EH (cell line): ENCODE measurements around the gene JAKMIP1.

ENCODE experiments used
- DNase-seq: peaks from one replicate; pipeline ENCODE4 v3.0.0-alpha.2; 2015; ENCODE audit warnings: low read depth

The JAKMIP1 gene

GRCh38 chr4:6180841-6181631 is 19.3 kb downstream of the JAKMIP1 start:
- no peak for DNase-seq

DNA sequence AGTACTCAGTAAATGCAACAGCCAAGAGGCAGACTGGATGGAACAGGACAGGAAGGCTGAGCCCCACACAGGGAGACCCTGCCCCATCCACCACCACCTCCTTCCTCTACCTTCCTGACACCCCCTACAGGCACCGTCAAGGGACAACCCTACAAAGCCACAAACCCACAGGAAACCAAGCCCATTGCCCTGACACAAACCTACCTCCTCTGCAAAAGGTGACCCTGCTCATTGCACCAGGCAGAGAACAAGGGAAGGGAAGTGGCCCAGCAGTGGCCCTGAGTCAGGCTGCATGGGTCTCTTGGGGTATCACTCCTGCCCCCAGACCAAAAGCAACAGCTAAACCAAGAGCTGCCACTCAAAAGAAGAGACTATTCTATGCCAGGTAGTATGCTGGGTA is 21.0 kb downstream of the JAKMIP1 start:
- no peak for DNase-seq

DNA sequence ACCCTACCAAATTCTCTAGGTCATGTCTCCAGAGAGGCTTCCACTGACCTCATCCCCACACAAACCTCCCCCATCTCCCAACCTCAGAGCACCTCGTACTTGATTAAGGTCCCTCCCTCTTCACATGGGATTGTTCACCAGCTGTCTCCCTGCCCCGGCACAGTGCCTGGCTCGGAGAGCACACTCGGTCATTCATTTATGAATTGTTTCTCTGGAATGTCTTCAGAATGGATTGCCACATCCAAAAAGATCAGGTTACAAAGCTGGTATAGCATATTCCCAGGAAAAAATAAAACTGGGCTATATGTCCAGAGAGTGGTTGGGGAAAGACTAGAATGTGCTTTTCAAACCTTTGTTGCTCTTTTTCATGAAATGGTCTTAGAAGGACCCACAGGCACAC is 21.6 kb downstream of the JAKMIP1 start:
- no peak for DNase-seq

- no peak for DNase-seq
These were observed 22.7 kb downstream of the JAKMIP1 start for GRCh38 chr4:6177587-6178197.

- DNase-seq: no peak
These were observed 24.9 kb downstream of the JAKMIP1 start for GRCh38 chr4:6175426-6175825.

- no peak for DNase-seq
These were observed 27.5 kb downstream of the JAKMIP1 start for GRCh38 chr4:6172927-6173200.

DNA sequence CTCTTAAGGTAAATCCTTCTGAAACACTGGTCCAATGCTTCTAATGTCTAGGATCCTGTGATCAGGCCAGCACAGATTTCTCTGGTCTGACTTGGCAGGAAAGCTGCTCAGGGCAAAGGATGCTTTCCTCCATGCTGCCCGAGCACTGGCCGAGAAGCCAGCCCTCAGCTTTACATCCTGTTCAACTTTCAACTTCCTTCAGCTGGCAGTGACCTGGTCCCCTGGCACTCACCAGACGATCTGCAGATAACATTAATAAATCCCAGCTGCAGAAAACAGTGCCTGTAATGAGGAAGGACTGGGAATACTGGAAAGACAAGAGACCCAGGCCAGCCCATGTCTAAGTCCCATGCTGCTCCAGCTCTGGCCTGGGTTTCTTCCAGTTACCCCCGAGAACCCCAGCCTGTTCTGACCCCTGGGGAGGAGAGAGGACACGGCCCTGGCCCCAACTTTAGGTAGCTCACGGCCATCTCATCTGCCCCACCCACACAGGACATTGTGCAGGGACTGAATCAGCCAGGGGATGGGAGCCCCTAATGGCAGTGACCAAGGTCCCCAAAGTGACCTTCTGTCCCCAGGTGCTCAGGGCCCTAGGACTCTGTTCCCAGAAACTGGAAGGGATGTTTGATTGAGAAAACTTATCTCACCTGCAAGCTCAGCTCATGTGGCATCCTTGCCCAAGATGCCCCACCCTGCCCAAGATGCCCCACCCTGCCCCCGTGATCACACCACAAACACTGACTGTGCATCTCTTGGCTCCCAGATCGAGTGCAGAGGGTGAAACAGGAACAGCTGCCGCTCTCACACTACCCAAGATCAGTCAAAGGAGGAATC is 28.0 kb downstream of the JAKMIP1 start:
- no peak for DNase-seq

DNA sequence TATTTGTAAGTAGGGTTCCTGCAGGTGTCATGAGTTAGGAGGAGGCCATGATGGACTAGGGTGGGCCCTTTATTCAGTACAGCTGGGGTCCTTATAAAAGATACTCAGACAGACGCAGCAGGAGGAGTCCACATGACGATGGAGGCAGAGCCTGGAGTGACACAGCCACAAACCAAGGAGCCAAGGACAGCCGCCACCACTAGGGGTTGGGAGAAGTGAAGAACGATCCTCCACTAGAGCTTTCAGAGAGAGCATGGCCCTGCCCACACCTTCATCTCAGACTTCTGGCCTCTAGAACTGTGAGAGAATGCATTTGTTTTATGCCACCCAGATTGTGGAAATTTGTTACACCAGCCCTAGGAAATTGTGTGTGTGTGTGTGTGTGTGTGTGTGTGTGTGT is 31.1 kb downstream of the JAKMIP1 start:
- DNase-seq: no peak

DNA sequence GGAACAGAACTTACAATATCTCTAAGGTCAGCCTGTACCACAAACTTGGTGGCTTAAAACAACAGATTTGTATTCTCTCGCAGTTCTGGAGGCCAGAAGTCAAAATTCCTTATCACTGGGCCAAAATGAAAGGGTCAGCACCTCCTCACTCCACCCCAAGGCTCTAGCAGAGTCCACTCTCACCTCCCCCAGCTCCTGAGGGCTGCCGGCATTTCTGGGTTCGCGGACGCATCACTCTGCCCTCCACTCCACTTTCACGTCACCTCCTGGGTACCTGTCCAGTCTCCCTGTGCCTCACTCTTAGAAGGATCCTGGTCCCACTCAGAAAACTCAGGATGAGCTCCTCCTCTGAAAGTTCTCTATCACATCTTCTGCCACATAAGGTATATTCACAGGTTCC is 34.6 kb downstream of the JAKMIP1 start:
- DNase-seq: no peak

DNA sequence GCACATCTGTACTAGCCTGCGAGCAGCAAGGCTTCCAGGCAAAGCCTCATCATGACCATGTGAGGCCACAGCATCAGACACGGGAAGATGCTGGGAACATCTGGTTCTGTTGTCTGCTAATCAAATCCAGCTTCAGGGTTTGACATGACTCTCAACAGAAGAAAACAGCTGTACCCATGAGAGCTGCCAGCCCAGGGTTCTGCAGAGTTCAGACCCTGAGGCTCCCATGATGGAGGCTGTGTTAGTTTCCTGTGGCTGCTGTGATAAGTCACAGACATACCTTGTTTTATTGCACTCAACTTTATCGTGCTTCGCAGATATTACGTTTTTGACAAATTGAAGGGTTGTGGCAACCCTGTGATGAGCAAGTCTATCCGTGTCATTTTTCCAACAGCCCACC is 37.5 kb downstream of the JAKMIP1 start:
- DNase-seq: no peak

DNA sequence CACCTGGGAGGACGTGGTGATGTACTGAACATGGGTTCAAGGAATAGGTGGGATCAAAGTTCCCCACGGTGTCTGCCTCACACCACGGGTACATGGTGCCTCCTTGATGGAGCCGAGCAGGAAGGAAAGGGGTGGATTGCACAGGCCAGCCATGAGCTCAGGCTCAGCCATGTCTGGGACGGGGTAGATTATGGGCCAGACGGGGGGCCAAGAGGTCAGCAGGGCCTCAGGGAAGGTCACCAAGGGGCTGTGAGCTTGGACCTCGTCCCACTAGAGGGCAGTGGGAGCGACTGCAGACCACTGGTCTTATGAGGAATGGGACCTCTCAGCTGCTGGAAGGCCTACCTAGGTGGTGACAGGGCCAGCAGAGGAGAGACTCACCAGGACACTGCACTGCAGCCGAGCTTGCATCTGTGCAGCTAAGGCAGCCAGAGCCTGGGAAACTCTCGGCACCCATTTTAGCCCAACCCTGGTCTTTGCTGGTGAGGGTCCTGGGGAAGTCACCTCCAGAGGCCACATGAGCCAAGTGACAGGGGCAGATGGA is 38.4 kb downstream of the JAKMIP1 start:
- DNase-seq: no peak

DNA sequence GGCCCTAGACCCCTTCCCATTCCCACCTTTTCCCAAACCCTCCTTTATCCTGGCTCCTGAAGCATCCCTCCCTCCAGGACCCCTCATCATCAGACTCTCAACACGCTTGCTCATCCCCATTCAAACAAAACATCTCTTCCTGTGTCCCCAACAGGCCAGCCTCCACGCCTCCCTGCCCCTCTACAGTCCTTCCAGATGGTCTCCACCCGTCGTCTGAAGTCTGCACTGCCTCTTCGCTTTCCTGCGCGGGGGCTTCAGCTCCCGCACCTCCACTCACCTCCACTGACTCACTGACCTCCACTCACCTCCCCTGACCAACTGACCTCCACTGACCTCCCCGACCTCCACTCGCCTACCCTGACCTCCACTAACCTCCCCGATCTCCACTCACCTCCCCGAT is 39.8 kb downstream of the JAKMIP1 start:
- no peak for DNase-seq

- no peak for DNase-seq
These were observed 42.4 kb downstream of the JAKMIP1 start for GRCh38 chr4:6157926-6158325.

DNA sequence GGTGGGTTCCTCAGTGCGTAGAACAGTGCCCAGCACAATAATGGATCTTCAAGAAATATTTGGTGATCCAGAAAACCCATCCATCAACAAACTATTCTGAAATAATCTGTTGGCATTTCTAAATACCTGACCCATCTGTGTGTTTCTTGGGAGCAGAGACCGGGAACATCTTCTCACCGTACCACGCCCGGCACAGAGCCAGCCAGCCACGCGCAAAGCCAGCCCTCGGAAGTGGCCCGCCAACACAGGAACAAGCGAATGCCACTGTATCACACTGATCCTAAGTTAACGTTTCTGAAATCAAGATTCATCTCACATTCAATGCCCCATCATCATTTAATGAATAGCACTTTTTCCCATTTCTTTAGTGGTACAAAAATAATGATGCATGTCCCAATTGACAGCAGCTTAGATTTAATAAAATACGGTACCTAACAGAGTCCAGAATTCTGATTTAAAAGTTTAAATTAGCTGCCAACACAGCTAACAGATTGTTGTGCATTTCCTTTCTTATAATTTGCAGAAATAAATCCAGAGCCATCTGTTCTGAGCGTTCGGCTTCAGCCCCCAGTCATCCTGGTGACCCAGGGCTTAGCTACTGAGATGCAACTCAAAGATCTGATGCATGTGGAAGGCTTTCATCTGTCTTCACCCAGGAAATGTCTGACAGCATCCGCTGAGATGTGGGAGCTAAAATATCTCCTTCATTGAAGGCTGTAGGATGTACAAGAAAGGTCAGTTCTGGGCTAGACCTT is 44.2 kb downstream of the JAKMIP1 start:
- DNase-seq: no peak

DNA sequence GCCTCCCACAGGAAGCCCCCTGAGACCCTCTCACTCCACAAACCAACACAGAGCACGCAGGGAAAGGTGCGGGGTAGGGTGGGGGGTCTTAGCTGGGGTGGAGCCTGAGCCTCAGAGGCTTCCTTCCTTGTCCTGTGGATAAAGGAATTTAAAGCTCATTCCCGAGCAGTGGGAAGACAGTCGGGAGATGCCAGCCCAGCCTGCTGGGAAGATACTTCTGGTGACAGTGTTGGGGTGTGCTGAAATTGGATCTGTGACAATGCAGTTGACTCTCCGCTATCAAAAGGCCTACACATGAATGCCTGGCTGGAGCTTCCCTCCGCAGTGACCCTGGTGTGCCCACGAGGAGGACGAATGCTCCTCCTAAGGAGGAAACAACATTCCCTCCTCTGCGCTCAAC is 45.5 kb downstream of the JAKMIP1 start:
- DNase-seq: no peak

DNA sequence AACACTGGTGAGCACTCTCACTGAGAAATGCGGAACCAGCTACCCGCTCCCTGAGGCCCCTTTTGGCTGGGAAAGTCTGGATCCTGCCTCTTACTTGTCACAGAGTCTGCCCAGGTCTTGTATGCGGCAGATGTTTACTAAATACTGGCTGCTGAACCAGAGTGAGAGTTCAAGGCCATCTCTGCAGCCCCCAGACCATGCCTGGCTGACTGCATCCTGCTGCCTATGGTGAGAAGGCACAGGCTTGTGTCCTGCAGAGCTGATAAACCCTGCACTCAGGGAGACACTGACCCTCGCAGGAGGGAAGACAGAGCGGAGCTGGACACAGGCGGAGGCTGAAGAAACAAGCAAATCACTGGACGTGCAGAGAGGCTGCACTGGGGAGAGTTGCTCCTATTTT is 46.5 kb downstream of the JAKMIP1 start:
- no peak for DNase-seq

GRCh38 chr4:6152869-6153705 is 47.3 kb downstream of the JAKMIP1 start:
- no peak for DNase-seq

- DNase-seq: no peak
These were observed 50.2 kb downstream of the JAKMIP1 start for GRCh38 chr4:6150046-6150735.

GRCh38 chr4:6148506-6149205 is 51.7 kb downstream of the JAKMIP1 start:
- DNase-seq: no peak

GRCh38 chr4:6147441-6147840 is 52.9 kb downstream of the JAKMIP1 start:
- DNase-seq: no peak
